Measurements from ENCODE around the gene BCLAF1.

Gene BCLAF1

DNA sequence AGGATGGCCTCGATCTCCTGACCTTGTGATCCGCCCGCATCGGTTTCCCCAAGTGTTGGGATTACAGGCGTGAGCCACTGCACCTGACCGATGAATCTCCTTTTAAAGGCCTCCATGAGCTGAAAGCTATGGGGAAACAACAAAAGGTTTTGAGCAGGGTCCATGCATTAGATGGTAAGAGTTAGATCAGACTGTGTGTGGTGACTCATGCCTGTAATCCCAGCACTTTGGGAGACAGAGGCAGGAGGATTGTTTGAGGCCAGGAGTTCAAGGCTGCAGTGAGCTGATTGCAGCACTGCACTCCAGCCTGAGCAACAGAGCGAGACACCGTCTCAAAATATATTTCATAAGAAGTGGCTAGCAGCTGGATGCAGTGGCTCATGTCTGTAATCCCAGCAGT, 41.0 kb upstream of the BCLAF1 start:
- Histone ChIP-seq H3K4me3 (ENCODE audit: low read depth in 1 of 2, low read length in 2 of 2) (no peak overlapping the region), H3K27me3 (ENCODE audit: control insufficient read depth in 1 of 2, insufficient read depth in 2 of 2, low read length in 2 of 2) (no peaks in the 10 kb centered on the region), H3K9me3 (ENCODE audit: control insufficient read depth in 1 of 2, low read length in 2 of 2) (no peaks in the 10 kb centered on the region), H3K9ac (ENCODE audit: low read depth in 1 of 2, low read length in 2 of 2) (no peak overlapping the region), H3K36me3 (ENCODE audit: control insufficient read depth in 1 of 2, insufficient read depth in 2 of 2, low read length in 2 of 2) (no peaks in the 10 kb centered on the region), H3K4me1 (ENCODE audit: control insufficient read depth in 1 of 2, insufficient read depth in 2 of 2, low read length in 2 of 2) (no peaks in the 10 kb centered on the region), H3K27ac (ENCODE audit: low read depth, low read length) (no peak overlapping the region)

DNA sequence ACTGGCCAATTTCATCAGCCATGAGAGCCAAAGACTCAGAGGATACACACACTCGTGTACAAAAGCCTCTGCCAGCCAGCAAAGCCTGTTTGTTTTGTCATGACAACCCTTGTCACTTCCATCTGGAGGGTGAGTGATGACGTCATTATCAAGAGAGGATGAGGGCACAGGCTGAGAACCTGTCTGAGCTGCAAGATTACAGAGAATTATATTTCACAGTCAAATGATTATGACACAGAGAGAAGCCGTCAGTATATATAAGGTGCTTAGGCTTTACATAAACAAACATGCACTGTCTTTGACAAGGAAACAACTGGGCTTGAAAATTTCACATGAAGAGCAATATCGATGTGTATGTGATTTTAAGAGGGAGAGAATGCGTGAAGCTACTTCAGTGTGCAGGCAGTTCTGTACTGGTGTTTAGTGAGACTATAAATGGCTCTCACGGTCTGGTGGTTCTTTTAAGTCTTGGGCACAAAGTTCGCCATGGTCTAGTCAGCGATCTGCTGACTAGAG, 36.5 kb upstream of the BCLAF1 start:
- H3K9ac ChIP-seq (ENCODE audit: low read depth in 1 of 2, low read length in 2 of 2): no peak overlapping the region
- H3K4me3 ChIP-seq (ENCODE audit: low read depth in 1 of 2, low read length in 2 of 2): no peak overlapping the region
- H3K27me3 ChIP-seq (ENCODE audit: control insufficient read depth in 1 of 2, insufficient read depth in 2 of 2, low read length in 2 of 2): no peaks in the 10 kb centered on the region
- H3K36me3 ChIP-seq (ENCODE audit: control insufficient read depth in 1 of 2, insufficient read depth in 2 of 2, low read length in 2 of 2): no peaks in the 10 kb centered on the region
- no peak overlapping the region for H3K27ac ChIP-seq (ENCODE audit: low read depth, low read length)
- H3K4me1 ChIP-seq (ENCODE audit: control insufficient read depth in 1 of 2, insufficient read depth in 2 of 2, low read length in 2 of 2): no peaks in the 10 kb centered on the region
- no peaks in the 10 kb centered on the region for H3K9me3 ChIP-seq (ENCODE audit: control insufficient read depth in 1 of 2, low read length in 2 of 2)

DNA sequence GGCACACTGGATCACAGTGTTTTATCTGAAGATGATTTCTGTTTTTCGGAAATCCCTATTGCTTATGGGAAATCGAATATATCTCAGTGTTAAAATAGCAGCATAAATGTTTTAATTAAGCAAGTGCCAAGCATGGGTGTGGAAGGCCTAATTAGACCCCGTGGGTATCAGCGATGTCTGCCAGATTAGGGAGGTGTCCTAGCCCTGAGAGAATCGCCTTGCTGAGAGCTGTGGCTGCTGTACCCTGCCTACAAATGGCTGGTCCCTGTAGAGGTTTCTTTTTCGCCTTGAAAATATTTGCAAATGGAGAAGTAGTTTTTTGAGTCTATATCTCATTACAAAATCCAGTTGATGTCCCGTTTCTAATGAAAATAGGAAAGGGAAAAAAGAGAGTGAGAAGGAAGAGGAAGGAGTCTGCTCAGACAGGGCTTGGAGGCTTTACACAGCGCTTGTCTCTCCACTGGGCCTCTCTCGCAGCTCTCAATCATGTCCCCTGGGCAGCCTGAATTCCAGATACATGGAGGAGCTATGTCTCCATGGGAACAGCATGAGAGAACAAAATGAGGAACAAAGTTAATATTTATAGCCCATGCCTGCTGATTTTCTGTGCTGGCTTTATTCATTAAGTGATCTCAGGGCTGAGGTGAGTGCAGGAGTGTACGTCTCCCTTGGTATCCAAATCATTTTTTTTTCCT, 35.2 kb upstream of the BCLAF1 start:
- Histone ChIP-seq H3K36me3 (ENCODE audit: control insufficient read depth in 1 of 2, insufficient read depth in 2 of 2, low read length in 2 of 2) (no peaks in the 10 kb centered on the region), H3K27me3 (ENCODE audit: control insufficient read depth in 1 of 2, insufficient read depth in 2 of 2, low read length in 2 of 2) (no peaks in the 10 kb centered on the region), H3K27ac (ENCODE audit: low read depth, low read length) (no peak overlapping the region), H3K9ac (ENCODE audit: low read depth in 1 of 2, low read length in 2 of 2) (no peak overlapping the region), H3K4me1 (ENCODE audit: control insufficient read depth in 1 of 2, insufficient read depth in 2 of 2, low read length in 2 of 2) (no peaks in the 10 kb centered on the region), H3K9me3 (ENCODE audit: control insufficient read depth in 1 of 2, low read length in 2 of 2) (no peaks in the 10 kb centered on the region), H3K4me3 (ENCODE audit: low read depth in 1 of 2, low read length in 2 of 2) (no peak overlapping the region)

DNA sequence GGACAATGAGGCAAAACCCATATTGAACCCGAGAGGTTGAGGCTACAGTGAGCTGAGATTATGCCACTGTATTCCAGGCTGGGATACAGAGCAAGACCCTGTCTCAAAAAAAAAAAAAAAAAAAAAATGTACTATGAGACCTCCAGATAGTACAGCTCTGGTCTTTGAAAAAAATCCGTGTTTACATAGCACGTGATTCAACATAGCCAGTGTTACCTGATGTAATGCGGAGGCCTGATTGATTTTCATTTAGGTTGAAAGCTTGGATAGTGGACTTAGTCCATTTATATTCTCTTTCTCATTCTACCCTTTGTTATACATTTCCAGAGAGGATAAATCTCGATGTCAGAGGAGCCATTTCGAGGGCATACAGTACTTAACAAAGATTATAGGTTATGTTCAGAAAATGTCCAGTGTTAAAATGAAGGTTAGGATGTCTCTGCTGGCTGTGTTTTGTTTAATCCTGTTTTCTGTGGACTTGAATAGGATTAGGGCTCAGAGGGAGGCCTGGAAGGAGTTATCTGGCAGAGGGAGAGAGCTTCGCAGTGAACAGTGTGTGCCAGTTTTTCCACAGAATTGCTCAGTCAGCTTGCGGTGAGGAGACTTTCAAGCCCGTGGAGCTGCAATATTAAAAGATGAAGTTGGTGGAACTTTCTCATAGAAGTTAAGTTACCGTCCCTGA, 33.9 kb upstream of the BCLAF1 start:
- Histone ChIP-seq H3K27me3 (ENCODE audit: control insufficient read depth in 1 of 2, insufficient read depth in 2 of 2, low read length in 2 of 2) (no peaks in the 10 kb centered on the region), H3K27ac (ENCODE audit: low read depth, low read length) (no peak overlapping the region), H3K4me3 (ENCODE audit: low read depth in 1 of 2, low read length in 2 of 2) (no peak overlapping the region), H3K4me1 (ENCODE audit: control insufficient read depth in 1 of 2, insufficient read depth in 2 of 2, low read length in 2 of 2) (no peaks in the 10 kb centered on the region), H3K9me3 (ENCODE audit: control insufficient read depth in 1 of 2, low read length in 2 of 2) (no peaks in the 10 kb centered on the region), H3K9ac (ENCODE audit: low read depth in 1 of 2, low read length in 2 of 2) (no peak overlapping the region), H3K36me3 (ENCODE audit: control insufficient read depth in 1 of 2, insufficient read depth in 2 of 2, low read length in 2 of 2) (no peaks in the 10 kb centered on the region)

DNA sequence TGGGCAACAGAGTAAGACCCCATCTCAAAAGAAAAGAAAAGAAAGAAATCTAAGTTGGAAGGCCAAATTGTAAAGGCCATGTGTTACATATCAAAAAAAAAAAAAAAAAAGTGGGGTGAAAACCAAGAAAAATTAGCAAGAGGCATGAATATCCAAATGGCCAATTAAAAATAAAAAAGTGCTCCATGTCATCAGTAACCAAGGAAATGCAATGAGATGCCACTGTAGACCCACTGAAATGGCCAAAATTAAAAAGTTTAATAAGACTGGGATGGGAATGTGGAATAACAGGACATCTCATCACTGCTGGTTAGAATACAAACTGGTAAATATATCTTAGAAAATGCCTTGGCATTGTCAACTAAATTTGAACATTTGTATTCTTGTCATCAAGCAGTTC, 30.1 kb upstream of the BCLAF1 start:
- Histone ChIP-seq H3K4me1 (ENCODE audit: control insufficient read depth in 1 of 2, insufficient read depth in 2 of 2, low read length in 2 of 2) (no peaks in the 10 kb centered on the region), H3K9me3 (ENCODE audit: control insufficient read depth in 1 of 2, low read length in 2 of 2) (no peaks in the 10 kb centered on the region), H3K27ac (ENCODE audit: low read depth, low read length) (no peak overlapping the region), H3K9ac (ENCODE audit: low read depth in 1 of 2, low read length in 2 of 2) (no peak overlapping the region), H3K4me3 (ENCODE audit: low read depth in 1 of 2, low read length in 2 of 2) (no peak overlapping the region), H3K36me3 (ENCODE audit: control insufficient read depth in 1 of 2, insufficient read depth in 2 of 2, low read length in 2 of 2) (no peaks in the 10 kb centered on the region), H3K27me3 (ENCODE audit: control insufficient read depth in 1 of 2, insufficient read depth in 2 of 2, low read length in 2 of 2) (no peaks in the 10 kb centered on the region)

DNA sequence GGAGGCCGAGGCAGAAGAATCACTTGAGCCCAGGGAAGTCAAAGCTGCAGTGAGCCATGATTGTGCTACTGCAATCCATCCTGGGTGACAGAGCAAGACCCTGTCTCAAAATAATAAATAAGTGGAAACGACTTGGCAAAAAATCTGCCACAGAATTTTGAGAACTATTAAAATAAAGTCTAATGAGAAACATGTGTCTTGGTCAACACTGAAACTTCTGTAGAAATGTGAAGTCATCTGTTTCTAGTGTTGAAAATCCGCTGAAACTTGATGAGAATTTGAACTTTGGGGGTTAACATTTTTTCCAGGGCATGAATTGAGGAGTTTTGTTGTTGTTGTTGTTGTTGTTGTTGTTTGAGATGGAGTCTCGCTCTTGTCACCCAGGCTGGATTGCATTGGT, 29.0 kb upstream of the BCLAF1 start:
- Histone ChIP-seq H3K36me3 (ENCODE audit: control insufficient read depth in 1 of 2, insufficient read depth in 2 of 2, low read length in 2 of 2) (no peaks in the 10 kb centered on the region), H3K27ac (ENCODE audit: low read depth, low read length) (no peak overlapping the region), H3K4me1 (ENCODE audit: control insufficient read depth in 1 of 2, insufficient read depth in 2 of 2, low read length in 2 of 2) (no peaks in the 10 kb centered on the region), H3K9me3 (ENCODE audit: control insufficient read depth in 1 of 2, low read length in 2 of 2) (no peaks in the 10 kb centered on the region), H3K4me3 (ENCODE audit: low read depth in 1 of 2, low read length in 2 of 2) (no peak overlapping the region), H3K9ac (ENCODE audit: low read depth in 1 of 2, low read length in 2 of 2) (no peak overlapping the region), H3K27me3 (ENCODE audit: control insufficient read depth in 1 of 2, insufficient read depth in 2 of 2, low read length in 2 of 2) (no peaks in the 10 kb centered on the region)

DNA sequence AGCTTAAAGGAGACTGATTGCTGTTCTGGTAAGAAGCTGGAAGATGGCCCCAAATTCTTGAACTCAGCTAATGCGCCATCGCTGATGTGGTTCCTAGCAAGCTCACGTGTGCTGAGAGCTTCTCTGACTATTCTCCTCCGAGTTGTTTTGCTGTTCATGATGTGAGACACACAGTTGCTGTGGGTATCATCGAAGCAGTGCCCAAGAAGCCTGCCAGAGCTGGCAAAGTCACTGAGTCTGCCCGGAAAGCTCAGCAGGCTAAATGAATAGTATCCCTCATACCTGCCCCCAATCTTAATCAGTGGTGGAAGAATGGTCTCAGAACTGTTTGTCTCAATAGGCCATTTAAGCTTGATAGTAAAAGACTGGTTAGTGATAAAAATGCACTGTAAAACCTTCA, 28.3 kb upstream of the BCLAF1 start:
- Histone ChIP-seq H3K4me1 (ENCODE audit: control insufficient read depth in 1 of 2, insufficient read depth in 2 of 2, low read length in 2 of 2) (no peaks in the 10 kb centered on the region), H3K9ac (ENCODE audit: low read depth in 1 of 2, low read length in 2 of 2) (no peak overlapping the region), H3K36me3 (ENCODE audit: control insufficient read depth in 1 of 2, insufficient read depth in 2 of 2, low read length in 2 of 2) (no peaks in the 10 kb centered on the region), H3K27me3 (ENCODE audit: control insufficient read depth in 1 of 2, insufficient read depth in 2 of 2, low read length in 2 of 2) (no peaks in the 10 kb centered on the region), H3K4me3 (ENCODE audit: low read depth in 1 of 2, low read length in 2 of 2) (no peak overlapping the region), H3K27ac (ENCODE audit: low read depth, low read length) (no peak overlapping the region), H3K9me3 (ENCODE audit: control insufficient read depth in 1 of 2, low read length in 2 of 2) (no peaks in the 10 kb centered on the region)

DNA sequence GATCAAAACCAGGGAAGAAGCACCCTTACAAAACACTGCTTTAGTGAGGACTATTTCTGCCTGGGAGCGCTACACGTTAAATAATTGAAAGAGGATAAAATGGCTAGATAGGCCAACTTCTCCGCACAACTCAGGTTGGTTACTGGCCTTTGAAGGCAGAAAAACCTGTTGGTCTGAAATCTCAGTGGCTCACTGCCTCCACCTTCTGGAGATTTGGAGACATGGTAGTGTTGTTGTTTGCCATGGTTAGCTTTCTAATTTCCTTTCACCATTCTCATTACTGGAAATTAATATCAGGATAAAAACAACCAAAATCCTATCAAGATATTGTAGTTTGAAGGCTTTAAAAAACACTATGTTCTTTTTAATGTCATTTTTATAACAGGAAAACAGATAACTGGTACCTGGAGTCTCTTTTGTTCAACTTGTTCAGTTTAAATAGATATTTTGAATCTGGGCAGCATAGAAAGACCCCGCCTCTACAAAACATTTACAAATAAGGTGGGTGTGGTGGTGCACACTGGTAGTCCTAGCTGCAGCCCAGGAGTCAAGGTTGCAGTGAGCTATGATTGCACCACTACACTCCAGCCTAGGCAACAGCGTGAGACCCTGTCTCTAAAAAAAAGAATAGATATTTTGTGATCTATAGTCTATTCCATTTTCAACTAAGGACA, 27.5 kb upstream of the BCLAF1 start:
- H3K27ac ChIP-seq (ENCODE audit: low read depth, low read length): no peak overlapping the region

DNA sequence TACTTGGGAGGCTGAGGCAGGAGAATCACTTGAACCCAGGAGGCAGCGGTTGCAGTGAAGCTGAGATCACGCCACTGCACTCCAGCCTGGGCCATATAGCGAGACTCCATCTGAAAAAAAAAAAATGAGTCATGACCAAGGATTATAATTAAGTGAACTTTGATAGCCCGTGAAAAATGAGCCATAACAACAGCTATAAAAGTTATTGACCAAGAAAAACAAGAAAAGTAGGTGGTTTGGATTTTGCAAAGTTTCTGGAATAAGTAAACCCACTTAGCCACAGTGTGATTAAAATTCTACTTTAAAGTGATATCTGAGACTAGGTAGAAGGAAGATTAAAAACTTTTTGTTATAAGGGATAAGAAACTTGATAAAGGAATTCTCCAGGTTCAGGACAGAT, 25.9 kb upstream of the BCLAF1 start:
- no peaks in the 10 kb centered on the region for H3K27me3 ChIP-seq (ENCODE audit: control insufficient read depth in 1 of 2, insufficient read depth in 2 of 2, low read length in 2 of 2)
- no peak overlapping the region for H3K4me3 ChIP-seq (ENCODE audit: low read depth in 1 of 2, low read length in 2 of 2)
- H3K27ac ChIP-seq (ENCODE audit: low read depth, low read length): no peak overlapping the region
- H3K9ac ChIP-seq (ENCODE audit: low read depth in 1 of 2, low read length in 2 of 2): no peak overlapping the region
- H3K4me1 ChIP-seq (ENCODE audit: control insufficient read depth in 1 of 2, insufficient read depth in 2 of 2, low read length in 2 of 2): no peaks in the 10 kb centered on the region
- no peaks in the 10 kb centered on the region for H3K36me3 ChIP-seq (ENCODE audit: control insufficient read depth in 1 of 2, insufficient read depth in 2 of 2, low read length in 2 of 2)
- H3K9me3 ChIP-seq (ENCODE audit: control insufficient read depth in 1 of 2, low read length in 2 of 2): no peaks in the 10 kb centered on the region

More for the DNA sequence above, 27.5 kb upstream of the BCLAF1 start:
- no peaks in the 10 kb centered on the region for H3K9me3 ChIP-seq (ENCODE audit: control insufficient read depth in 1 of 2, low read length in 2 of 2)
- H3K27me3 ChIP-seq (ENCODE audit: control insufficient read depth in 1 of 2, insufficient read depth in 2 of 2, low read length in 2 of 2): no peaks in the 10 kb centered on the region
- no peaks in the 10 kb centered on the region for H3K4me1 ChIP-seq (ENCODE audit: control insufficient read depth in 1 of 2, insufficient read depth in 2 of 2, low read length in 2 of 2)
- no peak overlapping the region for H3K4me3 ChIP-seq (ENCODE audit: low read depth in 1 of 2, low read length in 2 of 2)
- no peaks in the 10 kb centered on the region for H3K36me3 ChIP-seq (ENCODE audit: control insufficient read depth in 1 of 2, insufficient read depth in 2 of 2, low read length in 2 of 2)
- H3K9ac ChIP-seq (ENCODE audit: low read depth in 1 of 2, low read length in 2 of 2): no peak overlapping the region

DNA sequence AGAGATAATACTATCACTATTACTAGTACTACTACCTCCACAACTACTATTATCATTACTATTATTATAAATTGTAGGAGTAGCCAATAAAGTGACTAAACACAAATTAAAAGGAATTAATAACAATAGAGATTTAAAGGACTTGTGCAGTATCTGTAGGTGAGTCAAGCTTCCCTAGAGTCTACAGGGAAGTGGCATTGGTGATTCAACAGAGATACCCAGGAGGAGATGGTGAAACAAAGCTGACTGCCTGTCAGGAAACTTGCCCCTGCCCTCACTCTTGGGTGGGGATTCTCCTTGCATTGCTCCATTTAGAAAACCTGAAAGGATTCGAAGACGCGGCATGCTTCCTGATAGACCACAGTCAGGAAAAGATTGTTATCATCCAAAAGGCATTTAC, 23.3 kb upstream of the BCLAF1 start:
- no peaks in the 10 kb centered on the region for H3K9me3 ChIP-seq (ENCODE audit: control insufficient read depth in 1 of 2, low read length in 2 of 2)
- H3K4me3 ChIP-seq (ENCODE audit: low read depth in 1 of 2, low read length in 2 of 2): no peak overlapping the region
- H3K27ac ChIP-seq (ENCODE audit: low read depth, low read length): no peak overlapping the region
- H3K9ac ChIP-seq (ENCODE audit: low read depth in 1 of 2, low read length in 2 of 2): no peak overlapping the region
- H3K4me1 ChIP-seq (ENCODE audit: control insufficient read depth in 1 of 2, insufficient read depth in 2 of 2, low read length in 2 of 2): no peaks in the 10 kb centered on the region
- no peaks in the 10 kb centered on the region for H3K27me3 ChIP-seq (ENCODE audit: control insufficient read depth in 1 of 2, insufficient read depth in 2 of 2, low read length in 2 of 2)
- no peaks in the 10 kb centered on the region for H3K36me3 ChIP-seq (ENCODE audit: control insufficient read depth in 1 of 2, insufficient read depth in 2 of 2, low read length in 2 of 2)

Measured in duodenal mucosa (tissue), 2 donors.